HCT116 (cell line): Measurements from ENCODE around the gene ABCC11. TPM values are rescaled to one million over a fixed set of nuclear protein-coding genes. Genes with fewer than 3 reads are reported as not detected.

Source experiments
- ATAC-seq: fragments of 200-7000 bp; cut with Tn5 transposase; 2 replicates; pipeline ENCODE4 v1.9.1; 2020; ENCODE audit warnings: mild to moderate bottlenecking, moderate library complexity
- BruUV-seq: library from RNA; stranded (reverse); fragments of 400-500 nt; replicated peaks from 2 replicates; lab custom pipeline; 2021; lab: Mats Ljungman, UMichigan
- CTCF ChIA-PET: fragments of 300-600 bp; sonication (Branson Sonifier 250); formaldehyde crosslinking; loops from one replicate; lab custom pipeline; 2021; ENCODE audit warnings: antibody characterized with exemption; lab: Charles Lee
- POLR2A ChIA-PET: fragments of 300-600, 350-600 bp; sonication (Branson Sonifier 250); formaldehyde crosslinking; loops from one replicate; lab custom pipeline; 2021; ENCODE audit warnings: antibody characterized with exemption; lab: Charles Lee
- RAD21 ChIA-PET, 2 experiments: fragments of 300-600 bp; sonication (Branson Sonifier 250); formaldehyde crosslinking; loops; one replicate each; lab custom pipeline; 2023; ENCODE audit warnings: low total read pairs in 2 of 2; ENCODE audit not compliant: uncharacterized antibody in 2 of 2, unreplicated experiment in 2 of 2, low non-redundant PET in 1 of 2; lab: Charles Lee
- DNase-seq: peaks from one replicate; pipeline ENCODE4 v3.0.0-alpha.2; 2010; ENCODE audit warnings: low read depth, low spot score
- H2AFZ ChIP-seq: fragments of 200-600 bp; shearing (Covaris generic), sonication (generic); 2 replicates; pipeline ENCODE4 v1.6.1; 2017; ENCODE audit warnings: low read depth, mixed run types, mixed read lengths, antibody characterized with exemption, low read length; ENCODE audit not compliant: poor library complexity, severe bottlenecking
- H3K27ac ChIP-seq: 2 replicates; pipeline ENCODE4 v1.5.1; 2012; ENCODE audit warnings: low read depth, low read length
- H3K27me3 ChIP-seq: fragments of 200-600 bp; sonication (generic); 2 replicates; pipeline ENCODE4 v1.6.1; 2016; ENCODE audit warnings: mixed run types, low read length, mixed read lengths; ENCODE audit not compliant: insufficient read depth
- H3K36me3 ChIP-seq, 2 experiments: fragments of 200-500 bp in 1 of 2; fragments of 200-600 bp in 1 of 2; sonication (Bioruptor generic) in 1 of 2; sonication (generic) in 1 of 2; 2 replicates each; pipeline versions ENCODE4 v1.5.1 to v1.6.1; 2014 to 2016; ENCODE audit warnings: low read length in 2 of 2, inconsistent platforms in 1 of 2, mixed read lengths in 1 of 2, mixed run types in 1 of 2; ENCODE audit not compliant: insufficient read depth in 2 of 2, control insufficient read depth in 1 of 2
- H3K4me1 ChIP-seq, 2 experiments: fragments of 200-600 bp in 1 of 2; sonication (generic) in 1 of 2; 2 replicates each; pipeline versions ENCODE4 v1.5.1 to v1.6.1; 2012 to 2017; ENCODE audit warnings: low read length in 2 of 2, inconsistent platforms in 1 of 2, mild to moderate bottlenecking in 1 of 2, mixed read lengths in 1 of 2, mixed run types in 1 of 2, moderate library complexity in 1 of 2; ENCODE audit not compliant: insufficient read depth in 2 of 2, control insufficient read depth in 1 of 2
- H3K4me2 ChIP-seq: fragments of 200-600 bp; sonication (generic); 2 replicates; pipeline ENCODE4 v1.6.1; 2017; ENCODE audit warnings: mixed run types, low read length, mixed read lengths
- H3K4me3 ChIP-seq, 2 experiments: fragments of 200-600 bp in 1 of 2; sonication (generic) in 1 of 2; replicated peaks in 1 of 2; 2 replicates each; pipeline ENCODE4 v1.5.1; 2011 to 2016; ENCODE audit warnings: low read length in 2 of 2, control low read depth in 1 of 2, low read depth in 1 of 2, mild to moderate bottlenecking in 1 of 2, mixed read lengths in 1 of 2, mixed run types in 1 of 2
- H3K79me2 ChIP-seq: fragments of 200-600 bp; sonication (generic); 2 replicates; pipeline ENCODE4 v1.6.1; 2017; ENCODE audit warnings: mild to moderate bottlenecking, mixed run types, low read length, moderate library complexity, mixed read lengths; ENCODE audit not compliant: insufficient read depth
- H3K9ac ChIP-seq: fragments of 200-600 bp; sonication (generic); 2 replicates; pipeline ENCODE4 v1.6.1; 2016; ENCODE audit warnings: low read length, mixed read lengths
- H3K9me2 ChIP-seq: fragments of 200-600 bp; sonication (generic), shearing (Covaris generic); 2 replicates; pipeline ENCODE4 v1.6.1; 2017; ENCODE audit warnings: mixed run types, mild to moderate bottlenecking, moderate library complexity; ENCODE audit not compliant: insufficient read depth
- H3K9me3 ChIP-seq, 2 experiments: fragments of 200-500 bp in 1 of 2; fragments of 200-600 bp in 1 of 2; sonication (Bioruptor generic) in 1 of 2; sonication (generic) in 1 of 2; 2 replicates each; pipeline ENCODE4 v1.6.1; 2014 to 2017; ENCODE audit warnings: low read length in 2 of 2, mixed read lengths in 2 of 2, inconsistent platforms in 1 of 2, low read depth in 1 of 2, mild to moderate bottlenecking in 1 of 2, mixed run types in 1 of 2, moderate library complexity in 1 of 2; ENCODE audit not compliant: control insufficient read depth in 1 of 2, insufficient read depth in 1 of 2
- H4K20me1 ChIP-seq: fragments of 200-600 bp; sonication (generic), shearing (Covaris generic); 2 replicates; pipeline ENCODE4 v1.6.1; 2017; ENCODE audit warnings: mixed run types, mild to moderate bottlenecking, moderate library complexity; ENCODE audit not compliant: insufficient read depth
- CTCF ChIP-seq, 3 experiments: fragments of 200-600 bp in 1 of 3; sonication (generic) in 1 of 3; IDR thresholded peaks in 2 of 3; conservative IDR thresholded peaks in 1 of 3; 2 replicates each; pipeline ENCODE4 v1.5.1; 2012 to 2017; ENCODE audit warnings: low read depth in 2 of 3, low read length in 2 of 3, antibody characterized with exemption in 1 of 3, borderline replicate concordance in 1 of 3, control low read depth in 1 of 3, mild to moderate bottlenecking in 1 of 3, mixed read lengths in 1 of 3, mixed run types in 1 of 3, moderate library complexity in 1 of 3; ENCODE audit not compliant: insufficient read depth in 1 of 3
- EGR1 ChIP-seq: IDR thresholded peaks from 2 replicates; pipeline ENCODE4 v1.6.1; 2012; ENCODE audit warnings: low read depth
- EZH2 ChIP-seq: fragments of 200-600 bp; sonication (generic); IDR thresholded peaks from 2 replicates; pipeline ENCODE4 v1.6.1; 2017; ENCODE audit warnings: antibody characterized with exemption, mixed run types
- EZH2phosphoT487 ChIP-seq: fragments of 200-600 bp; IDR thresholded peaks from 2 replicates; pipeline ENCODE4 v1.6.1; 2018; ENCODE audit warnings: antibody characterized with exemption, borderline replicate concordance
- JUND ChIP-seq: IDR thresholded peaks from 2 replicates; pipeline ENCODE4 v1.6.1; 2012
- POLR2A ChIP-seq: IDR thresholded peaks from 2 replicates; pipeline ENCODE4 v1.7.0; 2011; ENCODE audit warnings: borderline replicate concordance; ENCODE audit not compliant: insufficient read depth, insufficient read length; ENCODE audit errors: extremely low read depth
- POLR2AphosphoS5 ChIP-seq: IDR thresholded peaks from 2 replicates; pipeline ENCODE4 v1.6.1; 2011; ENCODE audit warnings: mild to moderate bottlenecking, low read depth, low read length, moderate library complexity
- RAD21 ChIP-seq: IDR thresholded peaks from 2 replicates; pipeline ENCODE4 v1.6.1; 2012; ENCODE audit warnings: low read depth, mild to moderate bottlenecking
- REST ChIP-seq: IDR thresholded peaks from 2 replicates; pipeline ENCODE4 v1.6.1; 2012; ENCODE audit warnings: low read depth
- SP1 ChIP-seq: IDR thresholded peaks from 2 replicates; pipeline ENCODE4 v1.6.1; 2012; ENCODE audit warnings: low read depth
- SRF ChIP-seq: IDR thresholded peaks from 2 replicates; pipeline ENCODE4 v1.6.1; 2012; ENCODE audit warnings: low read depth
- TCF7L2 ChIP-seq: IDR thresholded peaks from 2 replicates; pipeline ENCODE4 v1.7.0; 2011; ENCODE audit warnings: borderline replicate concordance, inconsistent platforms; ENCODE audit not compliant: insufficient read depth, insufficient read length; ENCODE audit errors: extremely low read depth
- YY1 ChIP-seq: IDR thresholded peaks from 2 replicates; pipeline ENCODE4 v1.6.1; 2011; ENCODE audit warnings: low read length, low read depth, moderate library complexity, mild to moderate bottlenecking; ENCODE audit not compliant: insufficient replicate concordance; ENCODE audit errors: extremely low read depth
- ZFX ChIP-seq: fragments of 450-650 bp; IDR thresholded peaks from 2 replicates; pipeline ENCODE4 v1.6.1; 2017
- ZNF274 ChIP-seq: fragments of 200-500 bp; sonication (Bioruptor generic); IDR thresholded peaks from 2 replicates; pipeline ENCODE4 v1.6.1; 2014; ENCODE audit warnings: mild to moderate bottlenecking, low read depth, low read length, inconsistent platforms
- intact Hi-C: fragments of 100-400 bp; cut with micrococcal nuclease; formaldehyde crosslinking; loops from 2 replicates; pipeline ENCODE4 v1.10.0; 2022
- total RNA-seq: library from RNA; stranded (reverse); gene quantifications from one replicate; pipeline ENCODE4 v1.2.1, GENCODE V29; 2021; ENCODE audit not compliant: unreplicated experiment
- TF ChIP-seq, protein P1 (sequence below): IDR thresholded peaks from 2 replicates; pipeline ENCODE4 v1.6.1; 2012

ABCC11 gene
- total RNA-seq, 1 experiment from 2014 or later = 0.54 TPM

DNA sequence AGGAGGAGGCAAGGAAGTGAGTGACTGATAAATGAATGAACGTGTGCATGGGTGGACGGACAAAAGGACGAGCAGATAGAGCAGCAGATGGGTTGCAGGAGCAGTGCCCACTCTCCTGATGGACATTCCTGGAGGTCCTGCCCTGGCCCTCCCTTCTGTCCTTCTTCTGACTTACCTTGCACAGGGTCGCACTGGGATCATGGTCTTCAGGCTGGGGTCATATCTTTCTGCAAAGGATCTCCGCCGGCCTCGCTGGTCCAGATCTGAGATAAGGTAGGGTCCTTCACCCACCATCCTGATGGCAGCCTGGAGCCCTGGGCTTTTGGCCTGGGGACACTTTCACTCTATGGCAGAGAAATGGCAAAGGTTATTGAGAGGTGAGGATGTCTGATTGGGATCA is 101.2 kb downstream of the ABCC11 start:
- Histone ChIP-seq H3K9me2 (no peaks in the 10 kb centered on the region), H3K27ac (no peak overlapping the region), H4K20me1 (no peaks in the 10 kb centered on the region), H3K4me1 (peaks cover 0 to 4% of the 10 kb centered on the region in 2 experiments; a peak in 1 of 4 replicates), H2AFZ (no peak overlapping the region), H3K9ac (no peak overlapping the region), H3K36me3 (no peaks in the 10 kb centered on the region), H3K4me2 (no peak overlapping the region), H3K9me3 (peaks cover 0 to 6% of the 10 kb centered on the region in 2 experiments; a peak in 1 of 4 replicates), H3K27me3 (no peaks in the 10 kb centered on the region), H3K4me3 (no peak overlapping the region), H3K79me2 (no peaks in the 10 kb centered on the region)
- ChIA-PET POLR2A (no interaction called here), CTCF (no interaction called here), RAD21 (no interaction called here)
- BruUV-seq = no TSS peak
- intact Hi-C loops = no loop called here
- no peak for ATAC-seq
- no peak for DNase-seq
- no peak for TF ChIP-seq EGR1
- TF ChIP-seq YY1 = no peak
- TF ChIP-seq TCF7L2 = no peak
- TF ChIP-seq POLR2AphosphoS5 = no peak
- TF ChIP-seq, protein P1, sequence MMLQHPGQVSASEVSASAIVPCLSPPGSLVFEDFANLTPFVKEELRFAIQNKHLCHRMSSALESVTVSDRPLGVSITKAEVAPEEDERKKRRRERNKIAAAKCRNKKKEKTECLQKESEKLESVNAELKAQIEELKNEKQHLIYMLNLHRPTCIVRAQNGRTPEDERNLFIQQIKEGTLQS = no peak
- TF ChIP-seq JUND = no peak

- POLR2A ChIA-PET = no interaction called here
- Histone ChIP-seq H3K9me3 (no peaks in the 10 kb centered on the region), H3K27me3 (no peaks in the 10 kb centered on the region), H3K4me2 (no peak overlapping the region), H4K20me1 (no peaks in the 10 kb centered on the region), H3K4me1 (peaks cover 0 to 4% of the 10 kb centered on the region in 2 experiments; a peak in 1 of 4 replicates), H3K4me3 (no peak overlapping the region), H3K27ac (no peak overlapping the region), H3K79me2 (no peaks in the 10 kb centered on the region), H3K9me2 (no peaks in the 10 kb centered on the region), H3K9ac (no peak overlapping the region), H2AFZ (no peak overlapping the region), H3K36me3 (no peaks in the 10 kb centered on the region)
- no peak for DNase-seq
- RAD21 ChIA-PET = no interaction called here
- BruUV-seq = no TSS peak
- CTCF ChIA-PET = no interaction called here
- intact Hi-C loops = no loop called here
- no peak for ATAC-seq
- TF ChIP-seq EZH2phosphoT487 = no peak
- no peak for TF ChIP-seq ZNF274
- no peak for TF ChIP-seq TCF7L2
- no peak for TF ChIP-seq RAD21
- TF ChIP-seq POLR2A = no peak
- TF ChIP-seq EZH2 = no peak
- TF ChIP-seq SP1 = no peak
- TF ChIP-seq JUND = no peak
- TF ChIP-seq ZFX = no peak
- TF ChIP-seq SRF = no peak
- no peak for TF ChIP-seq CTCF (IDR thresholded peaks at IDR 0.05 in 2 of 3, conservative IDR thresholded peaks at IDR 0.05 in 1 of 3; ENCODE audit: borderline replicate concordance in 1 of 3, insufficient read depth in 1 of 3, low read depth in 2 of 3, low read length in 2 of 3)
- no peak for TF ChIP-seq REST
These were observed 103.4 kb downstream of the ABCC11 start for GRCh38 chr16:48143812-48144368.
